ENCODE measurements around the gene THADA. TPM values are rescaled to one million over a fixed set of nuclear protein-coding genes. Genes with fewer than 3 reads are reported as not detected.

The THADA gene
- total RNA-seq, 1 donor from 2014 or later = 19.4 TPM

DNA sequence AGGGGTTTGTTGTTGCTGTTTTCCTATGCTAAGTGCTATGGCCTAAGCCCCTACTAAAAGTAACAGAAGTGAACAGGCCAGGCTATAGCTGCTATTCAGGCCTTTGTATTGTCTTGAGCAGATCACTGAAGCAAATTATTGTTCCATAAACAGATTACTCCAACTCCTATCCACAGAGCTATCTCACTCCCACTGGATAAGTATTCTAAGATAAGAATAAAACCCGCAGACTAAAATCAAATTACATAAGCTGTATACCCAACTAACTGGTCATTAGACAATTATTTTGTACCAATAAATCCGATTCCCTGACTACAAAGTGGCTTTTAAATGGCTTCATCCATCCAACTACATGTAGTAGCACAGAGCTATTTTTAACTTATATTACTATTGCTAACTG, 74.3 kb downstream of the THADA start:
- Mint-ChIP-seq H3K27me3 (ENCODE audit: unreplicated experiment) (no peaks in the 10 kb centered on the region), H3K36me3 (ENCODE audit: low read depth, unreplicated experiment) (peaks cover 4% of the 10 kb centered on the region), H3K27ac (ENCODE audit: unreplicated experiment) (no peak overlapping the region), H3K9me3 (ENCODE audit: unreplicated experiment) (no peaks in the 10 kb centered on the region), H3K4me1 (ENCODE audit: unreplicated experiment) (no peaks in the 10 kb centered on the region), H3K4me3 (ENCODE audit: unreplicated experiment) (no peak overlapping the region)
- TF ChIP-seq, protein P1, sequence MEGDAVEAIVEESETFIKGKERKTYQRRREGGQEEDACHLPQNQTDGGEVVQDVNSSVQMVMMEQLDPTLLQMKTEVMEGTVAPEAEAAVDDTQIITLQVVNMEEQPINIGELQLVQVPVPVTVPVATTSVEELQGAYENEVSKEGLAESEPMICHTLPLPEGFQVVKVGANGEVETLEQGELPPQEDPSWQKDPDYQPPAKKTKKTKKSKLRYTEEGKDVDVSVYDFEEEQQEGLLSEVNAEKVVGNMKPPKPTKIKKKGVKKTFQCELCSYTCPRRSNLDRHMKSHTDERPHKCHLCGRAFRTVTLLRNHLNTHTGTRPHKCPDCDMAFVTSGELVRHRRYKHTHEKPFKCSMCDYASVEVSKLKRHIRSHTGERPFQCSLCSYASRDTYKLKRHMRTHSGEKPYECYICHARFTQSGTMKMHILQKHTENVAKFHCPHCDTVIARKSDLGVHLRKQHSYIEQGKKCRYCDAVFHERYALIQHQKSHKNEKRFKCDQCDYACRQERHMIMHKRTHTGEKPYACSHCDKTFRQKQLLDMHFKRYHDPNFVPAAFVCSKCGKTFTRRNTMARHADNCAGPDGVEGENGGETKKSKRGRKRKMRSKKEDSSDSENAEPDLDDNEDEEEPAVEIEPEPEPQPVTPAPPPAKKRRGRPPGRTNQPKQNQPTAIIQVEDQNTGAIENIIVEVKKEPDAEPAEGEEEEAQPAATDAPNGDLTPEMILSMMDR (IDR thresholded peaks at IDR 0.05; ENCODE audit: unreplicated experiment) = no peak
- DNase-seq (ENCODE audit: low spot score) = no peak

DNA sequence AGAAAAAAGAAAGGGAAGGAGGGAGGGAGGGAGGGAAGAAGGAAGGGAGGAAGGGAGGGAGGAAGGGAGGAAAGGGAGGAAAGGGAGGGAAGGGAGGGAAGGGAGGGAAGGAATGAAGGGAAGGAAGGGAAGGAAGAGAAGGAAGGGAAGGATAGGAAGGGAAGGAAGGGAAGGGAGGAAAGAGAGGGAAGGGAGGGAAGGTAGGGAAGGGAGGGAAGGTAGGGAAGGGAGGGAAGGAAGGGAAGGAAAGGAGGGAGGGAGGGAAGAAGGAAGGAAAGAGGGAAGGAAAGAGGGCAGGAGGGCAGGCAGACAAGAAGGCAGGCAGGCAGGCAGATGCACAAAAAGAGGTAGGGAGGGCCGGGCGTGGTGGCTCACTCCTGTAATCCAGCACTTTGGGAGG, 74.9 kb downstream of the THADA start:
- DNase-seq (ENCODE audit: low spot score) = no peak
- H3K4me1 Mint-ChIP-seq (ENCODE audit: unreplicated experiment) = no peaks in the 10 kb centered on the region
- H3K4me3 Mint-ChIP-seq (ENCODE audit: unreplicated experiment) = no peak overlapping the region
- H3K27ac Mint-ChIP-seq (ENCODE audit: unreplicated experiment) = no peak overlapping the region
- peaks cover 4% of the 10 kb centered on the region for H3K36me3 Mint-ChIP-seq (ENCODE audit: low read depth, unreplicated experiment)
- no peaks in the 10 kb centered on the region for H3K9me3 Mint-ChIP-seq (ENCODE audit: unreplicated experiment)
- TF ChIP-seq, protein P1 (IDR thresholded peaks at IDR 0.05; ENCODE audit: unreplicated experiment) = no peak
- H3K27me3 Mint-ChIP-seq (ENCODE audit: unreplicated experiment) = no peaks in the 10 kb centered on the region

DNA sequence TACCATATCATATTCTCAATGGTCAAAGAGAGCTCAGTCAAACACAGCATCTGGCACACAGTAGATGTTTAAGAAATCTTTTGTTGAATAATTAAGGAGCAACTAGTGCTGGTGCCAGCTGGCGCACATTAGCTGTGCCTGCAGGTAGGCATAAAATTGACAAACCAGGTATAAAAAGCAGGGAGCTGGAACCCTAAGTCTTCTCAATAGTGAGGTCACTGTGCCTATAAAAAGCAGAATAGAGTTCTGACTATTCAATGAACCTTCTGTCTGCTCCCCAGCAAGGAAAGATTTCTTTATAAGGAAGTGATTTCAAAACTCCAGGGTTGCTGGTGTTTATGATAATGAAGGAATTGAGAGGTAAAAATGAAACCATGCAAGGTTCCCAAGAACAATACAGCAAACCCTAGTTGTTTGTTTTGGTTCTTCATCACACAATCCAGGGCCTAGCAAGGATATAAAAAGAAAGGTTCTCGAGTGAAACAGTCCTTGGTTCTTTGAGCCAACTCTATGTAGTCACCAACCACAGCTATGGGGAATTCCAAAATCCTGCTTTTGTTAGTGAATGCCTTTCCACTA, 76.1 kb downstream of the THADA start:
- no peaks in the 10 kb centered on the region for H3K9me3 Mint-ChIP-seq (ENCODE audit: unreplicated experiment)

GRCh38 chr2:43518718-43519117, 77.1 kb downstream of the THADA start:
- TF ChIP-seq, protein P1 (IDR thresholded peaks at IDR 0.05; ENCODE audit: unreplicated experiment) = no peak
- Mint-ChIP-seq H3K4me3 (ENCODE audit: unreplicated experiment) (no peak overlapping the region), H3K4me1 (ENCODE audit: unreplicated experiment) (no peaks in the 10 kb centered on the region), H3K36me3 (ENCODE audit: low read depth, unreplicated experiment) (no peaks in the 10 kb centered on the region), H3K27me3 (ENCODE audit: unreplicated experiment) (no peaks in the 10 kb centered on the region), H3K27ac (ENCODE audit: unreplicated experiment) (no peak overlapping the region), H3K9me3 (ENCODE audit: unreplicated experiment) (no peaks in the 10 kb centered on the region)
- no peak for DNase-seq (ENCODE audit: low spot score)

More for the DNA sequence above, 76.1 kb downstream of the THADA start:
- Mint-ChIP-seq H3K27ac (ENCODE audit: unreplicated experiment) (no peak overlapping the region), H3K36me3 (ENCODE audit: low read depth, unreplicated experiment) (no peaks in the 10 kb centered on the region), H3K4me3 (ENCODE audit: unreplicated experiment) (no peak overlapping the region), H3K4me1 (ENCODE audit: unreplicated experiment) (no peaks in the 10 kb centered on the region), H3K27me3 (ENCODE audit: unreplicated experiment) (no peaks in the 10 kb centered on the region)
- no peak for DNase-seq (ENCODE audit: low spot score)
- TF ChIP-seq, protein P1 (IDR thresholded peaks at IDR 0.05; ENCODE audit: unreplicated experiment) = no peak

- Mint-ChIP-seq H3K4me1 (ENCODE audit: unreplicated experiment) (no peaks in the 10 kb centered on the region), H3K27ac (ENCODE audit: unreplicated experiment) (no peak overlapping the region), H3K27me3 (ENCODE audit: unreplicated experiment) (no peaks in the 10 kb centered on the region), H3K4me3 (ENCODE audit: unreplicated experiment) (no peak overlapping the region), H3K9me3 (ENCODE audit: unreplicated experiment) (no peaks in the 10 kb centered on the region), H3K36me3 (ENCODE audit: low read depth, unreplicated experiment) (no peaks in the 10 kb centered on the region)
- TF ChIP-seq, protein P1 (IDR thresholded peaks at IDR 0.05; ENCODE audit: unreplicated experiment) = no peak
- no peak for DNase-seq (ENCODE audit: low spot score)
Measured at GRCh38 chr2:43518181-43518580, 77.7 kb downstream of the THADA start.
